Testis (tissue), 3 donors: ENCODE data around the gene KIF18B. TPM values are rescaled to one million over a fixed set of nuclear protein-coding genes. Genes with fewer than 3 reads are reported as not detected.
A peak's percentile ranks its signal among the peaks of the same experiment; 100 is the strongest.
"Not testable (repeated sequence)": the region's sequence is repeated elsewhere in the genome, so short reads cannot be mapped to it uniquely, and the experiment has no call there.

Source experiments
- DNase-seq: peaks from one replicate; pipeline ENCODE4 v3.0.0-alpha.2; 2019
- H3K27ac ChIP-seq, 2 donors: fragments of 200-600 bp; sonication (generic); one replicate each; pipeline ENCODE4 v1.5.1; 2019
- H3K27me3 ChIP-seq: fragments of 200-600 bp; sonication (generic); one replicate; pipeline ENCODE4 v1.5.1; 2019
- H3K36me3 ChIP-seq: fragments of 200-600 bp; sonication (generic); one replicate; pipeline ENCODE4 v1.5.1; 2017; ENCODE audit warnings: low read depth; ENCODE audit errors: missing control alignments
- H3K4me1 ChIP-seq: fragments of 200-600 bp; sonication (generic); one replicate; pipeline ENCODE4 v1.5.1; 2019
- H3K4me3 ChIP-seq, 2 donors: fragments of 200-600 bp; sonication (generic); one replicate each; pipeline ENCODE4 v1.5.1; 2017 to 2019
- H3K9me3 ChIP-seq: fragments of 200-600 bp; sonication (generic); one replicate; pipeline ENCODE4 v1.5.1; 2017
- POLR2A ChIP-seq: fragments of 450-650 bp; IDR thresholded peaks from one replicate; pipeline ENCODE4 v1.6.1; 2017; ENCODE audit warnings: antibody characterized with exemption, mild to moderate bottlenecking, moderate library complexity
- WGBS, 2 donors: methylation state at CpG; one replicate each; pipeline ENCODE4 v1.1.5; 2018; 5-methylcytosine and 5-hydroxymethylcytosine counted together
- intact Hi-C: fragments of 100-400 bp; cut with DNase I; formaldehyde crosslinking; loops from one replicate; pipeline ENCODE4 v1.15.1; 2023; ENCODE audit warnings: low total_unique reads
- polyA plus RNA-seq: library from polyadenylated mRNA; stranded (reverse); fragments of 350-450 nt; fragmentation: Illumina TruSeq; extraction: RNeasy Lipid Tissue Mini Kit (QIAGEN cat#74804); gene quantifications from one replicate; pipeline ENCODE4 v1.2.3, GENCODE V29; 2014; ENCODE audit warnings: low read depth, low replicate concordance; ENCODE audit not compliant: insufficient read depth
- total RNA-seq, 2 donors: library from RNA; depleted of rRNA; stranded (reverse); fragments of >200 nt; gene quantifications; one replicate each; pipeline ENCODE4 v1.2.3, GENCODE V29; 2016
- TF ChIP-seq, protein P1 (sequence below), 3 experiments: fragments of 450-650 bp in 2 of 3; fragments of 200-600 bp in 1 of 3; sonication (generic) in 1 of 3; IDR thresholded peaks; one replicate each; pipeline ENCODE4 v1.5.1; 2016 to 2019; ENCODE audit warnings: antibody characterized with exemption in 3 of 3, mild to moderate bottlenecking in 2 of 3, moderate library complexity in 1 of 3

KIF18B gene
- total and polyA plus RNA-seq, 3 donors from 2014 or later: 3.7 to 6.0 (median 4.7) TPM

DNA sequence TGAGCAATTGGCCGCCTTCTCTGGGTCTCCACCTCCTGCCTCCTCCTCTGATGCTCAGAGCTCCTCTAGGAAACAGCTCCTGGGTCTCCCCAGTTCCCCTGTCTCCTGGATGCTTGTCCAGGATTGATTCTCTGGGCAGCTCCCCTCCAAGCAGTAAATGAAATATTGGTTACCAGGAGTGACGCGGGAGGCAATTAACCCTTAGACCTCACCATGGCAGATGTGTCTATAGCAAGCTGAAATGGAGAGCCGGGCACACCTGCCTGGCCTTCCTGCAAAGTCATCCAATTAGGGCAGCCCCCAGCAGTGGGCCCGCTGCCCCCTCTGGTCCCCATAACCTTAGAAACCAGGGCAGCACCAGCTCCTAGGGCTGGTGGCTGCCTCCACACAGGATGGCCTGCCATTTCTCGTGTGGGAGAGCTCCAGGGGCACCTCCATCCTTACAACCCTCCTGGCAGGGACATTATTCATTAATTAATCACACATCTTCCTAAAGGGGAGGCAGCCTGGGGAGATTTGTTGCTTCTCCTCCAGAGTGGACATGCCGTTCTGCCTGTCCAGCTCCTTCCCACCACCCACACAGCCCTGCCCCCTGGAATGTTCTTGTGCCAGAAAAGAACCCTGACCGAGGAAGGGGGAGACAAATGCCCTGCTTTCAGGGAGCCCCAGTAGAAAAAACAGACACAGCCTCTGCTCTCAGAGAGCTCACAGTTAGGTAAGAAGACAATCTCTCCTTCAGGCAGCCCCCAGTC lies 8.3 kb upstream of the KIF18B start:
- Histone ChIP-seq H3K9me3 (no peaks in the 10 kb centered on the region), H3K27me3 (no peaks in the 10 kb centered on the region), H3K27ac (no peak overlapping the region), H3K36me3 (no peaks in the 10 kb centered on the region), H3K4me3 (no peak overlapping the region), H3K4me1 (peaks cover 8% of the 10 kb centered on the region)
- TF ChIP-seq, protein P1, sequence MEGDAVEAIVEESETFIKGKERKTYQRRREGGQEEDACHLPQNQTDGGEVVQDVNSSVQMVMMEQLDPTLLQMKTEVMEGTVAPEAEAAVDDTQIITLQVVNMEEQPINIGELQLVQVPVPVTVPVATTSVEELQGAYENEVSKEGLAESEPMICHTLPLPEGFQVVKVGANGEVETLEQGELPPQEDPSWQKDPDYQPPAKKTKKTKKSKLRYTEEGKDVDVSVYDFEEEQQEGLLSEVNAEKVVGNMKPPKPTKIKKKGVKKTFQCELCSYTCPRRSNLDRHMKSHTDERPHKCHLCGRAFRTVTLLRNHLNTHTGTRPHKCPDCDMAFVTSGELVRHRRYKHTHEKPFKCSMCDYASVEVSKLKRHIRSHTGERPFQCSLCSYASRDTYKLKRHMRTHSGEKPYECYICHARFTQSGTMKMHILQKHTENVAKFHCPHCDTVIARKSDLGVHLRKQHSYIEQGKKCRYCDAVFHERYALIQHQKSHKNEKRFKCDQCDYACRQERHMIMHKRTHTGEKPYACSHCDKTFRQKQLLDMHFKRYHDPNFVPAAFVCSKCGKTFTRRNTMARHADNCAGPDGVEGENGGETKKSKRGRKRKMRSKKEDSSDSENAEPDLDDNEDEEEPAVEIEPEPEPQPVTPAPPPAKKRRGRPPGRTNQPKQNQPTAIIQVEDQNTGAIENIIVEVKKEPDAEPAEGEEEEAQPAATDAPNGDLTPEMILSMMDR (IDR thresholded peaks at IDR 0.05): no peak
- no peak for TF ChIP-seq POLR2A
- WGBS, 2 donors: 57 to 63% methylated on average over 7 to 8 of the region's 8 CpGs
- intact Hi-C loops: no loop called here
- DNase-seq: no peak

DNA sequence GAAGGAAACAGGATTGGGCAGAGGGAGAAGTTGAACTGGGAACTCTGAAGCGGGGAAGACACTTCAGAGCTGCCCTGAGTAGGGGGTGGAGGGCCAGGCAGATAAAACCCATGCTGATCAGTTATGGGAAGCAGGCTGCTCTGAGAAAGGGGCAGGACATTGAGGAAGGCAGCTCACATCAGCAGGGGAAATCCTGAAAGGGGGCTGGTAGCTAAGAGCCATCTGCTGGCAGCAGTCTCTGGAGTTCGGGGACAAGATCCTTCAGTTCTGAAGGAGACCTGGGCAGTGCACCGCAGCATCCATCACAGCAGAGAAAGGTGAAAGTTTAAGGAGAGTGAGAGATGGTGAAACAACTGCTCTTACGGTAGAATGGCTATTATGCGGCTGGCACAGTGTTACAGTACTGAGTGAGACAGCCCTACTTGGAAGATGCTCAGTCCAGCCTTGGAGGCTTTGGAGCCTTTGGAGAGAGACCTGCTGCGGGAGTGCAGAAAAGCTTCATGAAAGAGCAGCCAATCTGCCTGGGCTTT lies 5.4 kb upstream of the KIF18B start:
- no peak overlapping the region for H3K27ac ChIP-seq
- no peak for TF ChIP-seq POLR2A
- TF ChIP-seq, protein P1 (IDR thresholded peaks at IDR 0.05): no peak
- 79 to 81% methylated on average over 6 of the region's 6 CpGs for WGBS, 2 donors
- H3K36me3 ChIP-seq: no peaks in the 10 kb centered on the region
- DNase-seq: no peak
- no peaks in the 10 kb centered on the region for H3K27me3 ChIP-seq
- H3K4me1 ChIP-seq: no peaks in the 10 kb centered on the region
- intact Hi-C loops: no loop called here
- H3K4me3 ChIP-seq: no peak overlapping the region
- no peaks in the 10 kb centered on the region for H3K9me3 ChIP-seq

DNA sequence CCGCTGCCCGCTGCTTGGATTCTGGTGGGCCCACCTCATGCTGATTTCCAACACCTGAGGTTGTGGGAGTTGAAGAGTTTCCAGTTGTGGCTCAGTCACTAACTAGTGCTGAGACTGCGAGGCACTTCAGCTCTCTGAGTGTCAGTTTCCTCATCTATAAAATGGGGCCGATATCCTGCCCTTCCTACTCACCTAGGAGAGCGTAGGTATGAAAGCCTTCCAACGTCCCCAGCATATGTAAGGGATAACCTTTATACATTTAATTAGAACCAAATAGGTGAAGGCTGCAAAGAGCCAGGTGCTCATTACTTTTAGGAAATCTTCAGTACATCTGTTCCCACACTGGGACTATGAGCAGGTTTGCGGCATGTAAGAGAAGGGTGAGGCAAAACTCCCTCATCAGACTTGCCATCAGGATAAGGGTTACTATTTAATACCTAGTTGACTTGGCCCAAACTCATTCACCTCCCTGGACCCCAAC lies 782 bp upstream of the KIF18B start:
- no peak for TF ChIP-seq POLR2A
- TF ChIP-seq, protein P1 (IDR thresholded peaks at IDR 0.05): no peak
- Histone ChIP-seq H3K9me3 (no peaks in the 10 kb centered on the region), H3K4me1 (no peaks in the 10 kb centered on the region), H3K36me3 (no peaks in the 10 kb centered on the region), H3K27me3 (no peaks in the 10 kb centered on the region), H3K4me3 (peak overlapping the region; percentile 37 to 61), H3K27ac (no peak overlapping the region)
- intact Hi-C loops: no loop called here
- no peak for DNase-seq
- WGBS, 2 donors: 53 to 59% methylated on average over 5 to 7 of the region's 7 CpGs

DNA sequence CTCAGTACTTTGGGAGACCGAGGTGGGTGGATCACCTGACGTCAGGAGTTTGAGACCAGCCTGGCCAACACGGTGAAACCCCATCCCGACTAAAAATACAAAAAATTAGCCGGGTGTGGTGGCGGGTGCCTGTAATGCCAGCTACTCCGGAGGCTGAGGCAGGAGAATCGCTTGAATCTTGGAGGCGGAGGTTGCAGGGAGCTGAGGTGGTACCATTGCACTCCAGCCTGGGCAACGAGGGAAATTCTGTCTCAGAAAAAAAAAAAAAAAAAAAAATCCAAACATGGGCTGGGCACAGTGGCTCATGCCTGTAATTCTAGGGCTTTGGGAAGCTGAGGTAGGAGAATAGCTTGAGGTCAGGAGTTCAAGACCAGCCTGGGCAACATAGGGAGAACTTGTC lies 1.9 kb downstream of the KIF18B start:
- intact Hi-C loops, DNase-seq, H3K9me3 ChIP-seq, H3K27ac ChIP-seq, H3K27me3 ChIP-seq, H3K4me3 ChIP-seq, H3K4me1 ChIP-seq, H3K36me3 ChIP-seq: not testable (repeated sequence)
- 93% methylated on average over 10 of the region's 10 CpGs for WGBS, 2 donors

DNA sequence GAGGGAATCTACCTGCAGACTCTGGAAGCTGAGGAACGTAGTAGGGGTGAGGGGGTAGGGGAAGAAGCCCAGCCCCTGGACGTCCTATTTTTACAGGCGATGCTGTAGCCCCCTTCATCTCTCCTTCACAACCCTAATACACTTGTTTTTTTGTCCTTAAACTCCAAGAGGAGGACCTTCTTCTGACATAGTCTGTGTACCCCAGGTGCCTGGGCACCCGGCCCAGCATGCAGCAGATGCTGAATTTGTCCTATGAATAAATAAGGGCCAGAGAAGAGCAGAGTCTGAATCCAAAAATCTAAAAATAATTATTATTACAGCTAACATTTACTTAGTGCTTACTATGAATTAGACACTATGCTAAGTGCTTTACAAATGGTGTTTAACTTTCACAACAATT lies 5.1 kb downstream of the KIF18B start:
- H3K4me3 ChIP-seq: no peak overlapping the region
- H3K4me1 ChIP-seq: peaks cover 4% of the 10 kb centered on the region
- H3K27ac ChIP-seq: no peak overlapping the region
- no peak for DNase-seq
- 75 to 83% methylated on average over 4 of the region's 4 CpGs for WGBS, 2 donors
- TF ChIP-seq, protein P1 (IDR thresholded peaks at IDR 0.05): no peak
- no peak for TF ChIP-seq POLR2A
- intact Hi-C loops: no loop called here
- H3K36me3 ChIP-seq: no peaks in the 10 kb centered on the region
- H3K27me3 ChIP-seq: no peaks in the 10 kb centered on the region
- no peaks in the 10 kb centered on the region for H3K9me3 ChIP-seq
